HepG2 (cell line): Measurements from ENCODE around the gene TRANK1. TPM values are rescaled to one million over a fixed set of nuclear protein-coding genes. Genes with fewer than 3 reads are reported as not detected.
A peak's percentile ranks its signal among the peaks of the same experiment; 100 is the strongest.

ENCODE experiments used
- ARID4A ChIP-seq: sonication (generic); formaldehyde crosslinking; IDR thresholded peaks from 2 replicates; pipeline ENCODE4 v1.5.0; 2020; ENCODE audit warnings: mild to moderate bottlenecking, missing genetic modification reagents, borderline replicate concordance
- CBX5 ChIP-seq: sonication (generic); formaldehyde crosslinking; IDR thresholded peaks from 2 replicates; pipeline ENCODE4 v1.4.0; 2020; ENCODE audit warnings: missing genetic modification reagents, borderline replicate concordance
- CEBPG ChIP-seq: IDR thresholded peaks from 2 replicates; pipeline ENCODE4 v1.6.1; 2016
- HDAC2 ChIP-seq: sonication (generic); formaldehyde crosslinking; IDR thresholded peaks from 2 replicates; pipeline ENCODE4 v1.4.0; 2020; ENCODE audit warnings: missing genetic modification reagents
- HNRNPK ChIP-seq: fragments of 200-400 bp; formaldehyde crosslinking; IDR thresholded peaks from 2 replicates; pipeline ENCODE4 v1.6.1; 2018; ENCODE audit warnings: low read length, low read depth, moderate library complexity, mild to moderate bottlenecking; ENCODE audit not compliant: poor library complexity, severe bottlenecking
- SALL1 ChIP-seq: sonication (generic); formaldehyde crosslinking; IDR thresholded peaks from 2 replicates; pipeline ENCODE4 v1.8.0; 2022; ENCODE audit warnings: mild to moderate bottlenecking, missing genetic modification reagents
- TMF1 ChIP-seq: sonication (generic); formaldehyde crosslinking; IDR thresholded peaks from 2 replicates; pipeline ENCODE4 v1.8.1; 2022; ENCODE audit warnings: low read depth, missing genetic modification reagents
- ZFX ChIP-seq: sonication (generic); formaldehyde crosslinking; IDR thresholded peaks from 2 replicates; pipeline ENCODE4 v1.4.0; 2020; ENCODE audit warnings: mild to moderate bottlenecking, low read depth, missing genetic modification reagents, moderate library complexity
- ZIK1 ChIP-seq: sonication (generic); formaldehyde crosslinking; IDR thresholded peaks from 2 replicates; pipeline ENCODE4 v1.5.0; 2020; ENCODE audit warnings: mild to moderate bottlenecking, low read depth, missing genetic modification reagents, borderline replicate concordance
- ZNF251 ChIP-seq: sonication (generic); formaldehyde crosslinking; IDR thresholded peaks from 2 replicates; pipeline ENCODE4 v1.9.0; 2021; ENCODE audit warnings: mild to moderate bottlenecking, missing genetic modification reagents
- ZNF282 ChIP-seq: fragments of 450-650 bp; IDR thresholded peaks from 2 replicates; pipeline ENCODE4 v1.6.1; 2018; ENCODE audit not compliant: partially characterized antibody
- ZNF720 ChIP-seq: sonication (generic); formaldehyde crosslinking; IDR thresholded peaks from 2 replicates; pipeline ENCODE4 v1.4.0; 2020; ENCODE audit warnings: missing genetic modification reagents
- ZNF781 ChIP-seq: sonication (generic); formaldehyde crosslinking; IDR thresholded peaks from 2 replicates; pipeline ENCODE4 v1.5.1; 2020; ENCODE audit warnings: borderline replicate concordance, mild to moderate bottlenecking, missing genetic modification reagents; ENCODE audit errors: not compliant biosample characterization
- polyA plus RNA-seq, 8 experiments: library from polyadenylated mRNA; depleted of rRNA in 3 of 8; stranded (reverse) in 7 of 8; unstranded in 1 of 8; fragments of >200 nt; fragmentation: Illumina TruSeq in 4 of 8; extraction: Trizol in 4 of 8; gene quantifications; 2 replicates each; pipeline versions ENCODE4 v1.2.1 to v1.2.3, GENCODE V29; 2011 to 2016; ENCODE audit warnings: low read depth in 4 of 8, missing spikeins in 1 of 8, mixed read lengths in 1 of 8; ENCODE audit not compliant: insufficient read depth in 1 of 8
- total RNA-seq, 5 experiments: library from RNA; depleted of rRNA; stranded (reverse); fragments of >200 nt; fragmentation: Illumina TruSeq; extraction: Trizol; gene quantifications; 2 replicates each; pipeline ENCODE4 v1.2.3, GENCODE V29; 2016; ENCODE audit warnings: low read depth in 1 of 5
- TF ChIP-seq, protein P1 (sequence below): sonication (generic); formaldehyde crosslinking; IDR thresholded peaks from 2 replicates; pipeline ENCODE4 v1.4.0; 2020; ENCODE audit warnings: mild to moderate bottlenecking, missing genetic modification reagents
- TF ChIP-seq, protein P2 (sequence below): sonication (generic); formaldehyde crosslinking; IDR thresholded peaks from 2 replicates; pipeline ENCODE4 v1.9.0; 2021; ENCODE audit warnings: missing genetic modification reagents, mild to moderate bottlenecking, borderline replicate concordance

The TRANK1 gene
- total and polyA plus RNA-seq, 2 of the 13 experiments (the other 11 are each of a cell fraction or from before 2014, with no cell fraction given), result 0.13 to 0.32 TPM

DNA sequence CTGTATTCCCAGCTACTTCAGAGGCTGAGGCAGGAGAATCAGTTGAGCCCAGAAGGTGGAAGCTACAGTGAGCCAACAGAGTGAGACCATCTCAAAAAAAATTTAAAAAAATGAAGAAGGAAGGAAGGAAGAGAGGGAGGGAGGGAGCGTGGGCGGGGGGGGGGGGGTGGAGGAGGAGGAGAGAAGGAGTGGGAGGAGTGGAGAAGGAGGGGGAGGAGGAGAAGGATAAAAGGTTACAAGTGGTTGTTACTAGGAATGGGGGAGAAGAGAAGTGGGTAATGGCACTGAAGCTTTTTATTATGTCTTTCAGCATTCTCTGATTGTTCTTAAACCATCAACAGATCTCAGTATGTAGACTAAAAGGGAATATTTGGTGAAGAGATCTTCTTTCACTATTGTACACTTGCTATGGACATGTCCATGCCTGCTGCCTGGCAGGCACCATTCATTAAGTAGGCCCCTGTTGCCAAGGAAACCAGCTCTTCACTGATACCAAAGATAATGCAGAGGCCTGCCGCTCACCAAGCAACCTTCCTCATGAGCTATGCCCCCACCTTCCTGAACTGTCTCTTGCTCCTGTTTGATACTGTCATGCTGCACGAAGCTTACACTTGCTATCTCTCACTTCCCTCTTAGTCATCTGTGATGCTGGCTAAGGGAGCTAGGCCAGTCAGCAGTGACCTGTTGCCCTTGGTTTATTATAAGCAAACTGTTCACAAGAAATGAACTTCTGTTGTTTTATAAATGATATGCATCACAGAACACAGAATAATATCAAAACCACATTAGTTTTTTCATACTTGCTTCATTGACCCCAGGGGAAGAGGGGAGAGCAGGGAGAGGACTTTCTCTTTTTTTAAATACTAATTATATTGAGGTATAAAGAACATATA, 24.9 kb upstream of the TRANK1 start (continued):
- TF ChIP-seq ZIK1 (no peak), TMF1 (no peak), HNRNPK (peak; percentile 45), ZFX (peak; percentile 36; the same call in 1 of the 2 replicates), ZNF251 (CRISPR knock-in tag) (no peak), HDAC2 (CRISPR knock-in tag) (no peak), ZNF282 (no peak), SALL1 (CRISPR knock-in tag) (0 out of 2 replicates have a peak, but pooled peaks have one; percentile 14), CEBPG (CRISPR knock-in tag) (no peak), ZNF720 (no peak), CBX5 (CRISPR knock-in tag) (no peak), ZNF781 (CRISPR knock-in tag) (no peak), ARID4A (no peak)
- TF ChIP-seq, protein P1, sequence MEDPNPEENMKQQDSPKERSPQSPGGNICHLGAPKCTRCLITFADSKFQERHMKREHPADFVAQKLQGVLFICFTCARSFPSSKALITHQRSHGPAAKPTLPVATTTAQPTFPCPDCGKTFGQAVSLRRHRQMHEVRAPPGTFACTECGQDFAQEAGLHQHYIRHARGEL (CRISPR knock-in tag), result no peak
- TF ChIP-seq, protein P2, sequence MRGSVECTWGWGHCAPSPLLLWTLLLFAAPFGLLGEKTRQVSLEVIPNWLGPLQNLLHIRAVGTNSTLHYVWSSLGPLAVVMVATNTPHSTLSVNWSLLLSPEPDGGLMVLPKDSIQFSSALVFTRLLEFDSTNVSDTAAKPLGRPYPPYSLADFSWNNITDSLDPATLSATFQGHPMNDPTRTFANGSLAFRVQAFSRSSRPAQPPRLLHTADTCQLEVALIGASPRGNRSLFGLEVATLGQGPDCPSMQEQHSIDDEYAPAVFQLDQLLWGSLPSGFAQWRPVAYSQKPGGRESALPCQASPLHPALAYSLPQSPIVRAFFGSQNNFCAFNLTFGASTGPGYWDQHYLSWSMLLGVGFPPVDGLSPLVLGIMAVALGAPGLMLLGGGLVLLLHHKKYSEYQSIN (CRISPR knock-in tag), result no peak
- TF ChIP-seq, all 625 proteins: peak for 8
